Tracheal epithelial cell (primary cell): ENCODE data around the gene NHLRC3. TPM values are rescaled to one million over a fixed set of nuclear protein-coding genes. Genes with fewer than 3 reads are reported as not detected.

Source experiments
- total RNA-seq: library from RNA; depleted of rRNA; stranded (reverse); fragments of >200 nt; gene quantifications from 2 replicates; pipeline ENCODE4 v1.2.1, GENCODE V29; 2014

NHLRC3 gene
- total RNA-seq: 8.9 and 9.4 TPM in 2 replicates

GRCh38 chr13:39037880-39038568 is at the start of gene NHLRC3, which contains the start of gene PROSER1:
Gene NHLRC3 (plus strand): TSS chr13:39038456. CDS start chr13:39038640, 184 bp downstream.
Gene PROSER1 (minus strand): TSS chr13:39038089. CDS start chr13:39037242, 847 bp downstream.

GRCh38 chr13:38990693-38991092 is 47.6 kb upstream of the NHLRC3 start, which contains the start of gene STOML3:
Gene STOML3 (minus strand): TSS chr13:38990831. CDS start chr13:38990721, 110 bp downstream.

Other genes with a start within 250 kb of the NHLRC3 start
- not detected in 2 replicates for gene STOML3, start 47.6 kb upstream of the NHLRC3 start, total RNA-seq
- 10.8 and 17.7 TPM in 2 replicates for gene PROSER1, start 367 bp upstream of the NHLRC3 start, total RNA-seq